ENCODE results near the gene GSPT1. TPM values are rescaled to one million over a fixed set of nuclear protein-coding genes. Genes with fewer than 3 reads are reported as not detected.

GSPT1 gene
- total and polyA plus RNA-seq, 9 donors: 21.1 to 99.3 (median 74.8) TPM

- Histone ChIP-seq H3K27me3 (no peaks in the 10 kb centered on the region), H3K36me3 (no peaks in the 10 kb centered on the region), H3K4me3 (no peak overlapping the region), H3K9me3 (no peaks in the 10 kb centered on the region), H3K27ac (no peak overlapping the region), H3K4me1 (ENCODE audit: insufficient read depth) (no peaks in the 10 kb centered on the region)
- TF ChIP-seq POLR2A (IDR thresholded peaks at IDR 0.05) (no peak), EP300 (IDR thresholded peaks at IDR 0.05) (no peak)
- TF ChIP-seq, protein P1, sequence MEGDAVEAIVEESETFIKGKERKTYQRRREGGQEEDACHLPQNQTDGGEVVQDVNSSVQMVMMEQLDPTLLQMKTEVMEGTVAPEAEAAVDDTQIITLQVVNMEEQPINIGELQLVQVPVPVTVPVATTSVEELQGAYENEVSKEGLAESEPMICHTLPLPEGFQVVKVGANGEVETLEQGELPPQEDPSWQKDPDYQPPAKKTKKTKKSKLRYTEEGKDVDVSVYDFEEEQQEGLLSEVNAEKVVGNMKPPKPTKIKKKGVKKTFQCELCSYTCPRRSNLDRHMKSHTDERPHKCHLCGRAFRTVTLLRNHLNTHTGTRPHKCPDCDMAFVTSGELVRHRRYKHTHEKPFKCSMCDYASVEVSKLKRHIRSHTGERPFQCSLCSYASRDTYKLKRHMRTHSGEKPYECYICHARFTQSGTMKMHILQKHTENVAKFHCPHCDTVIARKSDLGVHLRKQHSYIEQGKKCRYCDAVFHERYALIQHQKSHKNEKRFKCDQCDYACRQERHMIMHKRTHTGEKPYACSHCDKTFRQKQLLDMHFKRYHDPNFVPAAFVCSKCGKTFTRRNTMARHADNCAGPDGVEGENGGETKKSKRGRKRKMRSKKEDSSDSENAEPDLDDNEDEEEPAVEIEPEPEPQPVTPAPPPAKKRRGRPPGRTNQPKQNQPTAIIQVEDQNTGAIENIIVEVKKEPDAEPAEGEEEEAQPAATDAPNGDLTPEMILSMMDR (IDR thresholded peaks at IDR 0.05): no peak
- intact Hi-C loops (cut with DNase I): no loop called here
- DNase-seq: no peak
- 78 to 81% (median 80%) methylated on average over 2 of the region's 2 CpGs for WGBS, 3 donors
Measured at GRCh38 chr16:11868412-11868980, 47.3 kb downstream of the GSPT1 start.

DNA sequence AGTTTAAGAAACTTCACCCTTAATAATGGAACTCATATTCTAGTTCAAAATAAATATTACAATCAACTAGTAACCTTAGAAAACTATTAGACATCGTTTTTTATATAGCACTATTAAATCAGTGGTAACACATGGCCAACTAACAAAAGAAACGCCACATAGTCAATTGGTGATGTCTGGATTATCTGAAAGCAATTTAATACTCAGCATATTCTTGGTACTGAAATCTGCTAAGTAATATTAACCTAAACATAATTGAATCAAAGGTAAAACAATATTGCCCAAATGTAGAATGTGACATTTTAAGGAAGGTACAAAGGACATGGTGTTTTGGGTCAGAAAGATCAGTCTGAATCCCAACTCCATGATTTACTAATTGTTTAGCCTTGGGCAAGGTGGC lies 53.3 kb downstream of the GSPT1 start:
- Histone ChIP-seq H3K9me3 (no peaks in the 10 kb centered on the region), H3K27me3 (no peaks in the 10 kb centered on the region), H3K4me3 (no peak overlapping the region), H3K4me1 (ENCODE audit: insufficient read depth) (no peaks in the 10 kb centered on the region), H3K27ac (no peak overlapping the region), H3K36me3 (no peaks in the 10 kb centered on the region)
- WGBS, 3 donors: 82 to 90% (median 85%) methylated on average over 2 of the region's 2 CpGs
- TF ChIP-seq POLR2A (IDR thresholded peaks at IDR 0.05) (no peak), EP300 (IDR thresholded peaks at IDR 0.05) (no peak)
- TF ChIP-seq, protein P1 (IDR thresholded peaks at IDR 0.05): no peak
- DNase-seq: no peak
- intact Hi-C loops (cut with DNase I): no loop called here

DNA sequence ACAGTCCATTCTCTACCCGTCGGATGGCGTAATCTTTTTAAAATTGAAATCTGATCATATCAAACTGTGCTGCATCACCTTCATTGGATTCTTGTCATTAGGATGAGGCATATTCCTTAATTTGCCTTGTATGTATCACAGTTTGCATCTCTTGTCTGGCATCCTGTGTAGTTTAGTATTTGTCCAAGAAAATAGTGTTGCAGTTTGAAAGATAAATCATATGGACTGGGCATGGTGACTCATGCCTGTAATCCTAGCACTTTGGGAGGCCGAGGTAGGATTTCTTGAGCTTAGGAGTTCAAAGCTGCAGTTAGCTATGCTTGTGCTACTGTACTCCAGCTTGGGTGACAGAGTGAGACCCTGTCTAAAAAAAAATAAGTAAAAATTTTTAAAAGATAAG lies 58.6 kb downstream of the GSPT1 start:
- Histone ChIP-seq H3K36me3 (no peaks in the 10 kb centered on the region), H3K27me3 (no peaks in the 10 kb centered on the region), H3K4me3 (no peak overlapping the region), H3K9me3 (no peaks in the 10 kb centered on the region), H3K27ac (no peak overlapping the region), H3K4me1 (ENCODE audit: insufficient read depth) (peaks cover 5% of the 10 kb centered on the region)
- TF ChIP-seq EP300 (IDR thresholded peaks at IDR 0.05) (no peak), POLR2A (IDR thresholded peaks at IDR 0.05) (no peak)
- TF ChIP-seq, protein P1 (IDR thresholded peaks at IDR 0.05): no peak
- intact Hi-C loops (cut with DNase I): no loop called here
- 76 to 90% (median 89%) methylated on average over 4 of the region's 4 CpGs for WGBS, 3 donors
- DNase-seq: no peak

GRCh38 chr16:11852092-11852809 lies 63.5 kb downstream of the GSPT1 start:
- peak overlapping the region; percentile 95 for H3K4me3 ChIP-seq
- no peaks in the 10 kb centered on the region for H3K36me3 ChIP-seq
- peaks cover 9% of the 10 kb centered on the region for H3K4me1 ChIP-seq (ENCODE audit: insufficient read depth)
- TF ChIP-seq POLR2A (IDR thresholded peaks at IDR 0.05) (no peak), EP300 (IDR thresholded peaks at IDR 0.05) (no peak)
- TF ChIP-seq, protein P1 (IDR thresholded peaks at IDR 0.05): no peak
- 32 to 58% (median 39%) methylated on average over 25 to 33 of the region's 33 CpGs for WGBS, 3 donors
- no peak for DNase-seq
- no peaks in the 10 kb centered on the region for H3K9me3 ChIP-seq
- H3K27me3 ChIP-seq: no peaks in the 10 kb centered on the region
- intact Hi-C loops (cut with DNase I): no loop called here
- peak overlapping the region in 1 of 2 donors; percentile 63 for H3K27ac ChIP-seq
